ENCODE data around the gene KCNJ6.

Gene KCNJ6

DNA sequence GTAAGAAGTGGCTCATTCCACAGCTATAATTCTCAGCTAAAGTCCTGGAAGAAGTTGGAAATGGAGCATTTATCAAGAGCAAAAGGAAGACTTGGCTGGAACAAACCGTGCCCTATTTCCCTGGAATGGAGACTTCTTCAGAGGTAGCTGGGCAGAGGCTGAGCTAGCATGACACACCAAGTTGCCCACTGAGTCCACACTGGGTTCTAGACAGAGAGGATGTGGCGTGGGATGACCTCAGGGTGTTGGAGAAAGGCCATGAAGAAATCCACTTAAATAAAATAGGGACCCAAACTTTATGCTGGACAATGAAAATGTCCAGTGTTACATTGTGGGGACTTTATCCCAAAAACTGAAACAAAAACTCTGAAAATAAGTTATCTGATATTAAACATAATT is 116.2 kb downstream of the KCNJ6 start:
- H3K4me1 ChIP-seq (ENCODE audit: control insufficient read depth, insufficient read depth, low read length), result no peaks in the 10 kb centered on the region
- no peaks in the 10 kb centered on the region for H3K36me3 ChIP-seq (ENCODE audit: control insufficient read depth, insufficient read depth, low read length)
- WGBS (ENCODE audit: insufficient coverage, insufficient read length), result no CpG with 5 or more reads among the region's 2 CpGs
- no peaks in the 10 kb centered on the region for H3K9me3 ChIP-seq (ENCODE audit: control insufficient read depth, insufficient read depth, low read length)
- no peaks in the 10 kb centered on the region for H3K27me3 ChIP-seq (ENCODE audit: control insufficient read depth, insufficient read depth, low read length)
- no peak for DNase-seq (ENCODE audit: low read depth, low spot score)
- no peak overlapping the region for H3K4me3 ChIP-seq (ENCODE audit: low read length)
- no peak overlapping the region for H3K27ac ChIP-seq (ENCODE audit: low read length)

DNA sequence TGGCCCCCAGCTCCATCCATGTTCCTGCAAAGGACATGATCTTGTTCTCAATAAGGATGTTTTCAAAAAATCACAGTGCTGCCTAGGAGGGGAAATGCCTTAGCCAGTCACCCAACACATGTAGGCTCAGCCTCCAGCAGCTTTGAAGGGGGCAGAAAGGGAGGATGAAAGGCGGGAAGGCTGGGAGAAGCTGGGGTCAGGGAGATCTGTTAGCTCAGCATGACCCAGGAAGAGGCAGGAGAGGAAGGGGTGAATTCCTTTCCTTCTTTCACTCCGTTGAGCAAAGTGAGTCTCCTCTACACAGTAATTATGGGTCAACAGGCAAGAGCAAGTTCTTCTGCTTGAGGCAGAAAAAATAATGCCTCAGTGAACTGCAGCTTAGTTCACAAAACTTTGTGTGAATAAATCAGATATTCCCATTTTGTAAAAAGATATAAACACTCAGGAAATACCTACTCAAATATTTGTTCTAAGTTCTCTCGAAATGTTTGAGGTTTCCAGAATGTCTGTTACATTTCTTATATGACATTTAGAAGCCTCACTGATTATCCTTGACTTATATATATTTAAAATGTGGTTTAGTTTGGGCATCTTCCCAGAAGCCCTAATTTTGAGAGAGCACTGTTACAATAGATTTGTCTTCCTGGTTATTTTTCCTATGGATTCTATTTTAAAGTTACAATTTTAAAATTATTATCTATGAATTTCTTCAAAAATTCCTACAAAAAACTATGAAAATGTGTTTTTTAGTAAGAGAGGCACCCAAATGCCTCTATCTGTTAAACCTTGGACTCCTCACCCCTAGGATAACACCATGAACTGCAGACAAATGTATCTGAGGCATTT is 116.8 kb downstream of the KCNJ6 start:
- H3K4me3 ChIP-seq (ENCODE audit: low read length), result no peak overlapping the region
- H3K27ac ChIP-seq (ENCODE audit: low read length), result no peak overlapping the region
- no peaks in the 10 kb centered on the region for H3K36me3 ChIP-seq (ENCODE audit: control insufficient read depth, insufficient read depth, low read length)
- DNase-seq (ENCODE audit: low read depth, low spot score), result no peak
- H3K4me1 ChIP-seq (ENCODE audit: control insufficient read depth, insufficient read depth, low read length), result no peaks in the 10 kb centered on the region
- H3K9me3 ChIP-seq (ENCODE audit: control insufficient read depth, insufficient read depth, low read length), result no peaks in the 10 kb centered on the region
- H3K27me3 ChIP-seq (ENCODE audit: control insufficient read depth, insufficient read depth, low read length), result no peaks in the 10 kb centered on the region
- WGBS (ENCODE audit: insufficient coverage, insufficient read length), result no CpG with 5 or more reads among the region's 3 CpGs

DNA sequence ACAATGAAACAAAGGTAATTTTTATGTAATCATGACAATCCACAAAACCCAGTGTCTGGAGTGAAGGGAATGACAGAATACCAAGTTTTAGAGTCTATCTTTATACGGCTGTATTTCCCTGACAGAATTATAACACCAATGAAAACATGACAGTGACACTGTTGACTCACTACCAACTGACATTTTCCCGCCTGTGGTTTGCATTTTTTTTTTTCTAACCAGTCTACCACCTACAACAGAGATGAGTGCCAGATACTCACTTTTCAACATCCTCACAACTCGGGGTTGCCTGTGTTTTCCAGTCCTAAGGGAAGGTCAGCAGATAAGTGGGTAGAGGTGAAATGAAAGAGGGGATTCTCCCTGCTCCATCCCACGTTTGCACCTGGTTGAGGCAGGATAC is 118.9 kb downstream of the KCNJ6 start:
- no peaks in the 10 kb centered on the region for H3K36me3 ChIP-seq (ENCODE audit: control insufficient read depth, insufficient read depth, low read length)
- H3K4me1 ChIP-seq (ENCODE audit: control insufficient read depth, insufficient read depth, low read length), result no peaks in the 10 kb centered on the region
- no peaks in the 10 kb centered on the region for H3K27me3 ChIP-seq (ENCODE audit: control insufficient read depth, insufficient read depth, low read length)
- H3K9me3 ChIP-seq (ENCODE audit: control insufficient read depth, insufficient read depth, low read length), result no peaks in the 10 kb centered on the region
- WGBS (ENCODE audit: insufficient coverage, insufficient read length), result no CpG with 5 or more reads among the region's 4 CpGs
- DNase-seq (ENCODE audit: low read depth, low spot score), result no peak
- H3K27ac ChIP-seq (ENCODE audit: low read length), result no peak overlapping the region
- H3K4me3 ChIP-seq (ENCODE audit: low read length), result no peak overlapping the region

DNA sequence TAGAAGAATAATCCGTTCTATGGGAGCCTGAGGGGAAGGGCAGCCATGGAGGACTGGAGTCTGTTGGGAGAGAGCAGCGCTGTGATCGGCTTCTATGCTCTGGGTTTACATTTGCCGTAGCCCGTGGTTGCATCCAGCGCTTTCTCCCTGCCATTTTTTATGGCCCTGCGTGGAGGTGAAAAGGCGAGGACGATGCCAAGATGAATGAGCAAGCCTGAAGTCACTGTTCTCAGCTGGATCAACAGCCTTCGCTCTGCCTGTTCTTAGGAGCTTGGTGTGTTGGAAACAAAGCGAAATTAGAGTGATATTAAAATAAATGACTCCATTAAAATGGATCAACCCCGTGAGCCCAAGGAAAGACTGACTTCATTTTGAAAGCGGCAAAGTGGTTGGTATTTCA is 120.2 kb downstream of the KCNJ6 start:
- H3K27me3 ChIP-seq (ENCODE audit: control insufficient read depth, insufficient read depth, low read length), result no peaks in the 10 kb centered on the region
- H3K9me3 ChIP-seq (ENCODE audit: control insufficient read depth, insufficient read depth, low read length), result no peaks in the 10 kb centered on the region
- no CpG with 5 or more reads among the region's 13 CpGs for WGBS (ENCODE audit: insufficient coverage, insufficient read length)
- H3K27ac ChIP-seq (ENCODE audit: low read length), result no peak overlapping the region
- no peak overlapping the region for H3K4me3 ChIP-seq (ENCODE audit: low read length)
- H3K4me1 ChIP-seq (ENCODE audit: control insufficient read depth, insufficient read depth, low read length), result no peaks in the 10 kb centered on the region
- H3K36me3 ChIP-seq (ENCODE audit: control insufficient read depth, insufficient read depth, low read length), result no peaks in the 10 kb centered on the region
- DNase-seq (ENCODE audit: low read depth, low spot score), result no peak

DNA sequence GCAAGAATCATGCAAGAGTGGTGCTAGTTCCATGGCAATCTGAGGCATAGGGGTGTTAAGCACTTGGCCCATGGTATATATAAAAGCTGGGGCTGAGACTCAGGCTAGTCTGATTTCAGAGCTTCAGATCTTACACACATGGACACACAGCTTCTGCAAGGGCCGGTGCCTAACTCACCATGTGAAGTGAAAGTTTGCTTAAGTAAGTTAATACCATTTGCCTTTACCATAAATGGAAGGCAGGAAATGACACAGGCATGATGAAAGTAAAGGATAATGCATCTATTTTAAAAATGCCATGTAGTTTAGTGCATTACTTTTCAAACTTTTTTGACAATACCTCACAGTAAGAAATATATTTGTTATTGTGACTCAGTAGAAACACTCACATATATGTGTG is 122.6 kb downstream of the KCNJ6 start:
- no peak for DNase-seq (ENCODE audit: low read depth, low spot score)
- Histone ChIP-seq H3K27ac (ENCODE audit: low read length) (no peak overlapping the region), H3K4me3 (ENCODE audit: low read length) (no peak overlapping the region), H3K27me3 (ENCODE audit: control insufficient read depth, insufficient read depth, low read length) (no peaks in the 10 kb centered on the region), H3K9me3 (ENCODE audit: control insufficient read depth, insufficient read depth, low read length) (no peaks in the 10 kb centered on the region), H3K4me1 (ENCODE audit: control insufficient read depth, insufficient read depth, low read length) (no peaks in the 10 kb centered on the region), H3K36me3 (ENCODE audit: control insufficient read depth, insufficient read depth, low read length) (no peaks in the 10 kb centered on the region)
- WGBS (ENCODE audit: insufficient coverage, insufficient read length), result no CpG with 5 or more reads among the region's 1 CpG

DNA sequence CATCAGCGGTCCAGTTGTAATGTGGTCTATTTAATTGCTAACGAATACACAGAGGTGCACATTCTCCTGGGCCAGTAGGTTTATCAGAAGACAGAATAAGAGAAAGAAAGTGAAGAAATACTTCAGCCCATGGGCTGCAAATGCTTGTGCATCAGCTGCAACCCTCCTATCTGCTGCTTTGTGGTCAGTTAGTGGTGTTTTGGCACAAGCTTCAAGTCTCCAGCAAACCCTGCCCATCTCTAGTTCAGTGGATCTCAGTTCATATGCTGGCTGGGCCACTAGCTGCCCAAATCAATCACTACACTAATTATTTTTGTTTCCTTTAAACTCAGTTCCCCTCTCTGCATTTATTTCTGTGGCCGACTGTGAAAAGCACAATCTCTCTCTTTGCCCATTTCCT is 124.2 kb downstream of the KCNJ6 start:
- Histone ChIP-seq H3K27ac (ENCODE audit: low read length) (no peak overlapping the region), H3K27me3 (ENCODE audit: control insufficient read depth, insufficient read depth, low read length) (no peaks in the 10 kb centered on the region), H3K4me1 (ENCODE audit: control insufficient read depth, insufficient read depth, low read length) (no peaks in the 10 kb centered on the region), H3K4me3 (ENCODE audit: low read length) (no peak overlapping the region), H3K9me3 (ENCODE audit: control insufficient read depth, insufficient read depth, low read length) (no peaks in the 10 kb centered on the region), H3K36me3 (ENCODE audit: control insufficient read depth, insufficient read depth, low read length) (no peaks in the 10 kb centered on the region)
- WGBS (ENCODE audit: insufficient coverage, insufficient read length), result no CpG with 5 or more reads among the region's 3 CpGs
- no peak for DNase-seq (ENCODE audit: low read depth, low spot score)

DNA sequence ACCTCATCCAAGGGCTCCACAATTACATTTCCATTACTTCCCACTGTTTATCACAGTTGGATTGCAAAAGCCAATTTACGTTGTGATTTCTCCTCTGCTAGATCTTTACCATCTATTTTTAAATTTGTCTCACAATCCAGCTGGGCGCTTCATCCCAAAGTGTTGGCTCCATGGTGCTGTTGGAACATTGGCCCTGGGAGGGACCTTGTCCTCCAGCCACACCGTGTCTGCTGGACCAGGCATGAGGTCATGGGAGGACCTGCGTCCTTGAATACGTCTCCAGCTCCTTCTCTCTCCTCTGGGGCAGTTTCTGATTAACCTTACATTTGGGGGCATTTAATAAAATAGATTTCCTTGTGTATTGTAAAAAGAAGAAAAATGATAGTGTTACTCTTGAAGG is 125.4 kb downstream of the KCNJ6 start:
- H3K27me3 ChIP-seq (ENCODE audit: control insufficient read depth, insufficient read depth, low read length), result no peaks in the 10 kb centered on the region
- no peak for DNase-seq (ENCODE audit: low read depth, low spot score)
- WGBS (ENCODE audit: insufficient coverage, insufficient read length), result no CpG with 5 or more reads among the region's 5 CpGs

DNA sequence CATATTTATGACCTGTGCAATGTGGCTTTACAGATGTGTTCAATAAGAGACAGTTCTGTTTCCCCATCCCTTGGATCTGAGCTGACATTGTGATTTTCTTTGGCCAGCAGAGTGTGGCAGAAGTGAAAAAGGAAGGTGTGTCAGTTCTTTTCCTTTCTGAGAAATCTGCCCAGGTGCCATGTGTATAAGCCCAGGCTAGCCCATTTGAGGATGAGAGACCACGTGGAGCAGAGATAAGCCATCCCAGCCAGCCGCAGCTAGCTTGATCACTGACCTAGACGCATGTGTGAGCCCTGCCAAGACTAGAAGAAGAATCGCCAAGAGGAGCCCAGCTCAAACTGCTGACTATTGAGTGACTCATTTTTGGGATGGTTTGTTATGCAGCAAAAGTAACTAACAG is 127.8 kb downstream of the KCNJ6 start:
- no peak for DNase-seq (ENCODE audit: low read depth, low spot score)
- H3K9me3 ChIP-seq (ENCODE audit: control insufficient read depth, insufficient read depth, low read length), result no peaks in the 10 kb centered on the region
- no peaks in the 10 kb centered on the region for H3K36me3 ChIP-seq (ENCODE audit: control insufficient read depth, insufficient read depth, low read length)
- H3K27ac ChIP-seq (ENCODE audit: low read length), result no peak overlapping the region
- WGBS (ENCODE audit: insufficient coverage, insufficient read length), result no CpG with 5 or more reads among the region's 4 CpGs
- H3K27me3 ChIP-seq (ENCODE audit: control insufficient read depth, insufficient read depth, low read length), result no peaks in the 10 kb centered on the region
- H3K4me1 ChIP-seq (ENCODE audit: control insufficient read depth, insufficient read depth, low read length), result no peaks in the 10 kb centered on the region
- H3K4me3 ChIP-seq (ENCODE audit: low read length), result no peak overlapping the region

More for the DNA sequence above, 125.4 kb downstream of the KCNJ6 start:
- no peak overlapping the region for H3K4me3 ChIP-seq (ENCODE audit: low read length)
- H3K9me3 ChIP-seq (ENCODE audit: control insufficient read depth, insufficient read depth, low read length), result no peaks in the 10 kb centered on the region
- H3K27ac ChIP-seq (ENCODE audit: low read length), result no peak overlapping the region
- H3K36me3 ChIP-seq (ENCODE audit: control insufficient read depth, insufficient read depth, low read length), result no peaks in the 10 kb centered on the region
- H3K4me1 ChIP-seq (ENCODE audit: control insufficient read depth, insufficient read depth, low read length), result no peaks in the 10 kb centered on the region

DNA sequence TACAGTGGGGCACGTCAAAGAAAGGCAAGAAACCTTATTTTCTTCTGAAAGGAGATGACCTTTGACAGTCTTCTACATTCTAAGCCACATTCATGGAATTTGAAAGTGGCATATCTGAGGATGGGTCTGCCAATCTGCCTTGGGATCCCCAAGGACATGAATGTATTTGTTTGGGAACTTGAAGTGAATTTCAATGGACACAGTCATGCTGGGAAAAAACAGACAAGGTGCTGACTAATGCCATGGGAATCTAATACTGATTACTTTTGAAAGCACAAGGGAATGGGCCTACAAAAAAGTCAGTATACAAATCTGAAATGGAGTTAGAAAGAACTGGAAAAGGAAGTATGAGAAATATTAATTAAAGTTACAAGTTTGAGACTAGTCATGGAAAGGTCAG is 128.8 kb downstream of the KCNJ6 start:
- H3K4me3 ChIP-seq (ENCODE audit: low read length), result no peak overlapping the region
- DNase-seq (ENCODE audit: low read depth, low spot score), result no peak
- no peaks in the 10 kb centered on the region for H3K4me1 ChIP-seq (ENCODE audit: control insufficient read depth, insufficient read depth, low read length)
- H3K36me3 ChIP-seq (ENCODE audit: control insufficient read depth, insufficient read depth, low read length), result no peaks in the 10 kb centered on the region
- no peaks in the 10 kb centered on the region for H3K27me3 ChIP-seq (ENCODE audit: control insufficient read depth, insufficient read depth, low read length)
- no peak overlapping the region for H3K27ac ChIP-seq (ENCODE audit: low read length)
- WGBS (ENCODE audit: insufficient coverage, insufficient read length), result no CpG with 5 or more reads among the region's 1 CpG
- no peaks in the 10 kb centered on the region for H3K9me3 ChIP-seq (ENCODE audit: control insufficient read depth, insufficient read depth, low read length)

DNA sequence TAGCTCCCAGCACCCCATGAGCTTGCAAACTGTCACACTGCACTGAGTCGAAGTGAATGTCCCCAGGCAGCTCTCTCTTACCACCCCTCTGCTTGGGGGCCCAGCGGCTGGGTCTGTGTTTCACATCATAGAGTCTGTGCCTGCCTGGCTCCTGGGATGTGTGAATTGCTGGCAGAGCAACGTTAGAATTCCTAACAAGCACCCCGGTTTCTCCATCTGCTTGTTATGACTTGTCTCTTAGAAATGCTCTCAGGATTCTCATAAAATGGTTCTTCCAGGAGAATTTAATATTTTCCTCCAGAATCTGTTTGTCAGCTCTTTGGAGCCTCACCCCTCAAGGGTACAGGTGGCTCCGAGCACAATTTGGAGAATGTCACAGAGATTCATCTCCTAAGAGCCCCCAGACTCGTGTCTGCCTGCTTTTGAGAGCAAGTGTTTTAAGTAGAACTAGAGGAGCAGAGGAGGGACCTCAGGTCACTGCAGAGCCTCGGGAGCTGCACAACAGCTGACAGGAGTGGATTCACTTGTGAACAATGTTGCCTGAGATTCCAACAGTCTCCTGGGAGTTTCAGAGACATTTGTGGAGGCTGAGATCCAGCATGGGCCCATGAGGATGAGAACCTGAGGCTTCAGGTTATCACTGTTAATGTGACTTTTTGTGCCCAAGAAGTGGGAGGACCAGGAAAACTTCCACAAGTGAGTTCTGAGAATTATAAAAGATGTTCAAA is 131.5 kb downstream of the KCNJ6 start:
- Histone ChIP-seq H3K27me3 (ENCODE audit: control insufficient read depth, insufficient read depth, low read length) (no peaks in the 10 kb centered on the region), H3K9me3 (ENCODE audit: control insufficient read depth, insufficient read depth, low read length) (no peaks in the 10 kb centered on the region), H3K36me3 (ENCODE audit: control insufficient read depth, insufficient read depth, low read length) (no peaks in the 10 kb centered on the region), H3K4me1 (ENCODE audit: control insufficient read depth, insufficient read depth, low read length) (no peaks in the 10 kb centered on the region), H3K27ac (ENCODE audit: low read length) (no peak overlapping the region), H3K4me3 (ENCODE audit: low read length) (no peak overlapping the region)
- DNase-seq (ENCODE audit: low read depth, low spot score), result no peak
- WGBS (ENCODE audit: insufficient coverage, insufficient read length), result no CpG with 5 or more reads among the region's 7 CpGs
